NCI-H2029 (cell line): ENCODE measurements around the gene DOCK2.

Experiments used
- DNase-seq: peaks from one replicate; lab custom pipeline; 2025; lab: John Stamatoyannopoulos, UW

DOCK2 gene

DNA sequence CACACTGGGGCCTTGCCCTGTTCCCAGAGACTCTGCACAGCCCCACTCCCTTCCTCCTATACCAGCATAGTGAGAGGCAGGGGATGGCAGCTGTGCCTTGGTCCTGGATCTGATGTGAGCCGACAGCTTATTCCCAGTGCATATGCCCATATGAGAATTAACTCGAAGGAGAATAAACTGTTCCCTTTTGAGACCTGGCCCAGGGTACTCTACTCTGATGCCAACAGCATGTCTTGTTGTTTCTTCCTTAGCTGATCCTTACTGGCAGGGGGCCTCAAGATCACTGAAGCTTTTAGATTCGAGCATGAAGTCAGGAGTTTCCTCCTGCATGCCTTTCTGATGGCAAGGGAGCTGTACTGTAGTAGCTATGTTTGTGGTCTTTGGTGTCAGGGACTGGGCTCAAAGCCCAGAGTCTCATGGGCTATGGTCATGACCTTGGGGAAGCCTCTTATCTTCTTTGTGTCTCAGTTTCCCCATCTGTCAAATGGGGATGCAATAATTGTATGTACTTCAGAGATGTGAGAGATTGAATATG is 57.1 kb downstream of the DOCK2 start:
- DNase-seq, result no peak

DNA sequence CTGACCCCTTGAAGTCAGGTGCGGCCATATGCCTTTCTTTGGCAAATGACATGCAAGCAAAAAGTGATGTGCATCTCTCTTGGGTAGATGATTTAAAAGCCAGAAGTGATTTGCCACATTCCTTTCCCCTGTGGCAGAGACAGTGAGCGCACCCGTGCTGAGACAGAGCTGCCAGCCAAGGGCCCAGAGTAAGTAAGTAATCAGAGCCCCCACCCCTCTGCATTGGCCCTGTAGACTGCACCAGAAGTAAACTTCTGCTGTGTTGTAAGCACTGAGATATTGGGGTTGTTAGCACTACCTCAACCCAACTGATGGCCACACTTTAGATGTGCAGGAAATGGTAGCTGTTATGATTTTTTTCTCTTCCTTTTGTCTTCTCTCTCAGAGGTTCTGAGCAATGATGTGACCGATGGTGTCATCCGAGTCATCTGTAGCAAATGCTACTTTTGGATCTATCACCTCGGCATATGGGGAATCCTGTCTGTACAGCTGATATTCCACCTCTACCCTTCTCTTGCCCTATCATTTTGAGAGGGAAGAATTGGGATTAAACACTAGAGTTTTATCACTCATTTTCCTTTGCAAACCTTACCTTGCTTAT is 58.0 kb downstream of the DOCK2 start:
- no peak for DNase-seq

DNA sequence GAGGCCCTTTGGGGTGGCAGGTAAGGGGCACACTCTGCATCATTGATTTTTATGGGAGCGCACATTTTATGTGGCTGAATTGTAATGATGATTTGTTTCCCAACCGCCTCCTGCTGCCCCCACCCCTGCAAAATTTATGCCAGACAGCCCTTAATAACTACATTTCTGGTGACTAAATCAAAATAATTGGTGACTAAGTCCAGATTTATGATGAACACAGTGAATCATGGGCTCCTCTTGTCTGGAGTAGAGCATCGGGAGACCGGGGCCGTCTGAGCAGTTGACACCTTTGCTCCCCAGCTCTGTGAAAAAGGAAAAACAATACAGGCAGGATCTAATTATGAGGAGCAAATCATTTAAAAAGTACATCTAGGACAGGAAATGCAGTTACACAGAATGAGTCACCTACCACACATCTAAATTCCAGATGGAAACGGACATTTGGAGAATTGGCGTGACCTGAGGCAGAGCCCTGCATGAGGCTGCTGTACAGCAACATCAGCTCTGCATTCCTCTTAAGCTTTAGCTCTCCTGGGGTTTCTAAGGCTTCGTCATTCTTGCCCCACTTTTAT is 58.9 kb downstream of the DOCK2 start:
- no peak for DNase-seq

DNA sequence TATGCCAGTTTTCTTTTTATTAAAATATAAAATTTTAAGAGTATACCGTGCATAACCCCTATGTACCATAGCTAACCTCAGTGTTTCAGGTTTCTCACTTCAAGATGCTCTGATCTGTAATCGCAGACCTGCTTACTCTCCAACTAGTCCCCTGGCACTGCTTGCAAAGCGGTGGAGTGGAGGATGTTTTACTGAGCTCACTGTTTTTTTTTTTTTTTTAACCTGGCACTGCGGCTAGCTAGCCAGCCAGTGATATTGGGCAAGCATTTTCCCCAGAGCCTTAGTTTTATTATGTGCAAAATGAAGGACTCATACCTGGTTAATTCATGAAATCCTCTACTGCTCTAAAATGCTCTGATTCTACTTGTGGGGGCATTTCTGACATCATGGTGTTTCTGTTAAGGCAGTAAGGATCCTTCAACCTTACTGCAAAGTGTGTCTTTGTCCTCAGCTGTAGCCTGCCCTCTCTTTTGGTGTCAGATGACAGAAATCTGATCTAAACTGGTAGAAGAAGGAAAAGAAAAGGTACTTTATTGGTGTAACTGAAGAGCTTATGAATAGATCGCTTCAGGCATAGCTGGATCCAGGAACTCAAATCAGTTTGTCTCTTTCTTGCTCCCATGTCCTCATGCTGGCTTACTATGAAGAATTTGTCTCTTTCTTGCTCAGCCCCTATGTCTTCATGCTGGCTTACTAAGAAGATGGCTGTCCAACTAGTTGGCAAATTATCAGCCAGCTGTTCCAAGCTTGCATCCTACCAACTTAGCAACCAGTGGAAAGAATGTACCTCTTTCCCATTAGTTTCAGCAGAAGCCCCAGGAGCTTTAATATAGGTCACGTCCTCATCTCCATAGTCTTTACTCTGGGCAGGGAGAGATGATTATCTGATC is 59.8 kb downstream of the DOCK2 start:
- no peak for DNase-seq

DNA sequence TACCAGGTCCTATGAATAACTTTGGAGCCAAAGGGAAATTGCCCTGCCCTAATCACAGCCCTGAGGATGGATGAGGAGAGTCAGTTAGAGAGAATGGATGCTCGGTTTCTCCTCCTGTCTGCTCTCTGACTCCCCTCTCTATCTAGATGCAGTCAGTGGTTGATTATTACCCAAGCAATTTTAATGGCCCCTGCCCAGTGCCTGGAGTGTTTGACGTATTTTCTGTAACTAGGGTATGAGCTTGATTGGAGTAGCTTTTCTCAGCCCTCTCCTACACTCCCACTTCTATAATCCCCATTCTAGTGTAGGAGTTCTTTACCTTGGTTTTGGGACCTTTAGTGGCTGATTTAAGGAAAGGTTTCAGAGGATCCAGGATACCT is 60.4 kb downstream of the DOCK2 start:
- no peak for DNase-seq

DNA sequence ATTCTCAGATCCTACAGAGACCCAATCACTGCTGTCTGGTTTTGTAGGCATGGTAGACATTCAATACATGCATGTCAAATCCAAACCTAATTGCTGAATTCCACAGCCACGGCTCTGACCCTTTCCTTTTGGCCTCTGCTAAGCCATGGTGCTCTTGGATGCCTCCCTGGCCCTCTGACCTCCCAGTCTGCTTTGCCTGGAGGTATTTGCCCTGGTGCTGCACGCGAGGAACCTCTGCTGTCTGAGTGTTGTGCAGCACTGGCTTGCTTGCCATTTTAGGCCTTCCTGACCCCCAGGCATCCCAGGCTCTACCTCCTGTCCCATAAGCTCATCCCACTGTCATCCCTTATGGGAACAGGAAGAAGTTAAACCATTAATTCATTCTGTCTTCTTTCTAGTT is 60.9 kb downstream of the DOCK2 start:
- DNase-seq, result no peak

DNA sequence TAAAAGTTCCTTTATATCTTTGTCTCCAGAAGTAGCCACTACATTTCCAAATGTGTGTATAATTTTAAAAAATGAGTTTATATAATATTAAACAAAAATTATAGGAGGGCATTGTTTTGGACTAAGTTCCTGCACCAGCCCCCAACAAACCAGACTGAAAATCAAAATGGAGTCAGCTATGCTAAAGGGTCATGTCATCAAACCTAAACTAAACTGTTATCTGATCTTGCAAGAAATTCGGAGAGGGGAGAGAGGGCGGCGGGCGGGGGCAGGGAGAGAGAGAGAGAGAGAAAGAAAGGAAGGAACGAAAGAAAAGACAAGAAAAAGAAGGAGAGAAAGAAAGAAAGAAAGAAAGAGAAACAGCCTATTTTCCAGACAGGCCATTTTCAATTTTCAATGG is 63.5 kb downstream of the DOCK2 start:
- no peak for DNase-seq

DNA sequence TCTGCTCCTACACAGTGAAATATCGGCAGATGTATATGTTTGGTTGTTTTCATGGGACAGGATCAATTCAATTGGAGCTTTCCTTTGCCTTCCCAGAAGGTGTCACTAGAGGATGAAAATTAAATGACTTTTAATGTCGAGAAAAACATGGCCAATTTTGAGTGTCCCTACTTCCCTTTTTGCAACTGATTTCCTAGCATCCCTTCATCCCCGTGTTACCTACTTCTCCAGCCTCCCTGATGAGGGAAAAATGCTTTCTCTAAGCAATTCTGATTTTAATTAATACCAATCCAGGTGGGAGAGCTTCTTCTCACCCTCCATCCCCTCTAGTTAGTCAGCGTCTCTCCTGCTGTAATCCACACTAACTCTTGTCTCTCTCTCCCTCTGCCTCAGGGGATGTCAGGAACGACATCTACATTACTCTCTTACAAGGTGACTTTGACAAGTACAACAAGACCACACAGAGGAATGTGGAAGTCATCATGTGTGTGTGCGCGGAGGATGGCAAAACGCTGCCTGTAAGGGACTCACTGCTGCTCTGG is 64.9 kb downstream of the DOCK2 start:
- DNase-seq, result no peak

DNA sequence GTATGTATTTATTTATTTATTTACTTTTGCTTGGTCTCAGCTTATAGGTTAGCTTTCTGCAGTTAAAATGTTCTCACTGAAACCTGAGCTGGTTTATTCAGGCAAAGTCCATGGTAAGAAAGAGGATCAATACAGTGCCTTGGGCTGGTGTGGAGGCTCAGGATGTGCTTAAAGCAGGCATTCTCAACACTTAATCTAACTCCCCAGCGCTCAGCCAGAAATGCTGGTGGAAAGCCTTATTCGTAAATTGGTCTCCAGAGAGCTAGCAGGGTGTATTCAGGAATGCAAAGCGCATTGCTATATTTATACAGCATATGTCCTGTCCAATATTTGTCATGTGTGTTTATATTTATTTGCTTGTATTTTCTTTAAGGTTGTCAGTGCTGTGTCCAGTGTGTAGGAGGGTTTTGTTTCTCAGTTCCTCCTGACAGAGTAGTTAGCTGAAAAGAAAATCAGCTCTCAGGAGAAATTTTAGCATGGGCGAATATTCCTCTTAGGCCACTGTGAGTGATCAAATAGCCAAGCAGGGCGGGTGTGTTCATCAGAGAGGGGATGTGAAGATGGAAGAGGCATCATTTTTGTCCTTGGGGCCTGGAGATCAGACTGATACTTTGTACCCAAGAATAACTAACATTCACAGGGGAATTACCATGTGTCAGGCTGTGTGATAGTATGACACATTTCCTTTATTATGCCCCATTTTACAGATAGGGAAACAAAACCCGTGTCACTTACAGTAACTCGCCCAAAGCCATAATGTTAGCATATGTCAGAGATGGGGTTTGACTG is 65.8 kb downstream of the DOCK2 start:
- DNase-seq, result no peak

DNA sequence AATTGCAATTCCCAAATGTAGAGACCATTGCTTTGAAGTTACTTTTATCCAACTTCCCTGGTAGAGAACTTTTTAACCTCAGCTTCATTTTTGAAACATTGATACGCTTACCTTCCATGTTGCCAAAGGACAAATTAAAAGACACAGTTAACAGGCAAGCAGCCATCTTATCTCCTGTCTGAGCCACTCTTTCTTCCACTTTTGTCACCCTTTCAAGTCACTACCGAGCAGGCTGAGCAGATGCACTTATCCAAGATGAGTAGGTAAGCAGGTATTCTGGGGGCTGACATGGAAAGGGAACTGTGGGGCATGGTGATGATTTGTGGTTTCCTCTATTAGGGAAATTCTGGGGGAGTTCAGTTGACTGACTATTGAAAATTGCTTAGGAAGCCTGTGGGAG is 66.7 kb downstream of the DOCK2 start:
- no peak for DNase-seq

DNA sequence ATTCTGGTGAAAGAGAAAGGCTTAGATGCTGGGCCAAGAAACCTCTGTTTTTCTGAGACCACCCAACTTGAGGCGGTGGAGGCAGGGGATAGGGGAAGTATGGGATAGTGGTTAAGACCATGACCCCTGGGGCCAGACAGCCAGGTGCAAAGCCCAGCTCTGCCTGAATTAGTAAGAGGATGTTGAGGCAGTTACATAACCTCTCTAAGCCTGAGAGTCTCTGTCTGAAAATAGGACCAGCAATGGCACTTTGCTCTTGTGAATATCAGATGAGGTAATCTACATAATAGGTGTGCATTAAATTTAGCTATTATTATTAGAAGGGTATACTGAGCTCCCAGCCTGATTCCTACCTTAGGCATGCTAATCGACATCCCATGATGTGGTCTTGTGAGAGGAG is 68.2 kb downstream of the DOCK2 start:
- no peak for DNase-seq

DNA sequence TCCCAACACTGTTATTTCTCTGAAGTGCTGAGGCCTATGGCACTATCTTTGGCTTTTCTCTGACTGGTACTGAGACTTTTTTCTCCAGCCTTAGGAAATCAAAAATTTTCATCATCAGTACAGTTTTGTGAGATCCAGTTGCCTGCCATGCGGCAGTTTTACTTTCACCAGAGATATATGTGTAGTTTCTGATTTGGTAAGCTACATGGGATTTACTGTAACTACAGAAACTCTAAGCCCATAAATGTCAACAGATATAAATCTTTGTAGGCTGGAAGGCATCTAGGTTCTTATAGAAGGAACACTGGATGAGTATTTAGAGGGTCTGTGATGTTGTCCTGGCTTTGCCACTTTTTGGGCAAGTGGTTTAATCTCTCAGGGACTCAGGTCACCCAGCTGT is 69.0 kb downstream of the DOCK2 start:
- DNase-seq, result no peak

DNA sequence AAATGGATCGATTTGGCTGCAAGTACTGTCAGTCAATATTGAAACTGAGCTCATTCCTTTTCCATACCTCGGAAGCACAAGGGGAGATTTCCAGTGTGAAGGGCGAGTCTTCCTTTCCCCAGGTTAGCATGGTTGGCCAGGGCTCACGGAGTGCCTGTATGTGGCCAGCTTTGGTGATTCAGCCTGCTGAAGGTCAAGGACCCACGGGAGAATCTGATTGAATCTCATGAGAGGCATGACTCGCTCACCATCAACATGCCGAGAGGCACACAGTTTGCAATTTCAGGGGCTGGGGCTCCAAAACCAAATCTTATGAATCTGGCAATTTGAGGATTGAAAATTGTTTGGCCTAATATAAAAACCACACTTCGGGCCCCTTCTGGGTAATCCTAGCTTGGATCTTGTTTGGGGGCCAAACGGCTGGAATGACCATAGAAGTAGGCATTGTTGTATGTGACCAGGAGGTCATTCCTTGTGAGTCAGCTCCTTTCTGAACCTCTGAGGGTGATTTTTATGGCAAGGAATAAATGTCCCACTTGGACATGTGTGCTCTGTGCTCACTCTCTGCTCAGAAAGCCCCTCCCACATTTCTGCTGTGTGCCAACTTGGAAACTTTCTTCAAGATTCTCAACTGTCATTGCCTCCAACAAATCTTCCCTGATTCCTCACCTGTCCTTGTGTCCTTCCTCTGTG is 69.8 kb downstream of the DOCK2 start:
- no peak for DNase-seq

DNA sequence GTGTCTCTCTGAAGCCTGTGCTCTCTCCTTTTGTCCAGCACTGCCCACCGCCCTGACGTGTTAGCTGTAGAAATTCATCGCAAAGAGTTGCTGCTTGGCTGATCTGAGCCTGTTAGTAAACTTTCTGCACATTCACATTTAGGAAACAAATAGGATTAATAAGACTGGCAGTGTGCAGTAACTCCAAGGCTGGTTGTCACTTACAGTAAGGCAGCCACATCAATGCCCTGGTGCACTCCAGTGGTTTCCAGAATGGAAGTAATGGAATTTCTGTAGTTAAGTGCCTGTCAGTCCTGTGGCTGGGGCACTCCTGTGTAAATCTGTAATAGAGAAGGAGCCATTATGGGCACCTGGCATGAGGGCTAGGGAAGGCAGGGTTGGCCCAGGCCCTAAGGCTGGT is 70.6 kb downstream of the DOCK2 start:
- no peak for DNase-seq

DNA sequence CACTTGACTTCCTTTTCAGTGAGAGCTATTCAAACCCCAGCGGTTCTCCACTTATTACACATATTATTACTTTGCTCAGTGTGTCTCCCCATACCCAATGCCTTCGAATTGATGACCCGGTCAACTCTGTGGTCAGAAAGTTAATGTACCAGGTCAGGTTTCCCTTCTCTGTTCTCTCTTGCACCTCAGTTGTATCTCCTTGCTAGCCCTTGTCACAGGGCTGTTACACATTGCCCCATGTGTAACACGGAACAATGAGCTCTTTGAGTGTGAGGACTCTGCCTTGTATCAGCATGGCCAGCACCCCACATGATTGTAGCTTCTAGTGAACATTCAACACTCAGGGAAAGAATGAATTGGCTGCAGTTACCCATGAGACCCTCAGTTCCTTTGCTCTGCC is 73.6 kb downstream of the DOCK2 start:
- no peak for DNase-seq

DNA sequence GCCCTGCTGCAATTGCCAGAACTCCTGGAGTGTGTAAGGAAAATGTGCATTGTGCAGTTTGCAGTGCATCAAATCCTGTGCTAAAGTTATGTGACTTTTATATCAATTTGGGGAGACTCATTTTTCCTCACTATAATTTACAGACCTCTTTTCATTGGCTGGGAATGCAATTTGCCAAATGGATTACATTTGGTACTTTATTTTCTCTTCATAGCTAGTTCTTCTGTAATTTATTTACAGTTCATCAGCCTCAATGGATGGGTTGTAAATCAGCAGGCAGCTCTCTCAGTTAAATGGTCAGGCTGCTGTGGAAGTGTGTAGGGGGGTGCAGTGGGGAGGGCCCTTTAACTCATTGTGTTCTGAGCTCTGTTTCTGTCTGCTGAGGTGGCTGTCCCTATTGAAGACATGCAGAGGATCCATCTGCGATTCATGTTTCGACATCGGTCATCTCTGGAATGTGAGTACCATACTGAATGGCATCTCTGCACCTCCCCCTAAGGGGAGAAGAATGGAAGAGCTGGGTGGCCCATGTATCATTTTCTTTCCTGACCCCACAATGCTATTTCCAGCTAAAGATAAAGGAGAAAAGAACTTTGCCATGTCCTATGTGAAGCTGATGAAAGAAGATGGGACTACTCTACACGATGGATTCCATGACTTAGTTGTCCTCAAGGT is 74.6 kb downstream of the DOCK2 start:
- DNase-seq, result no peak

DNA sequence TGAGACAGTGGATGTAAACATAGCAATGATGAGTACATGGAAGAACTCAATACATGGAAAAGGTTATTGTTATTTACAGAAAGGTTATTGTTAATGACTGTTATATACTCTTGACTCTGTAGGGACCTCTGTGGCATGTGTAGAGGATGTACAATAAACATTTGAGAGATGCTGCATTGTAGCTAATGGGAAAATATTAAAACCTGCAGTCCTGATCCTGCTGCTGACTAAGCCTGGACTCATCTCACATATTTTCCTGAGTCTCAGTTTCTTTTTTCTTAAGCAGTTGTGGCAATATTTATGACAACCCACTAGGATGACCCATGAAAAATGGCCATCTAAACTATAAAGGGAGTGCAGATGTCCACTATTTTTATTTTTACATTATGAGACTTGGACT is 75.4 kb downstream of the DOCK2 start:
- DNase-seq, result no peak

DNA sequence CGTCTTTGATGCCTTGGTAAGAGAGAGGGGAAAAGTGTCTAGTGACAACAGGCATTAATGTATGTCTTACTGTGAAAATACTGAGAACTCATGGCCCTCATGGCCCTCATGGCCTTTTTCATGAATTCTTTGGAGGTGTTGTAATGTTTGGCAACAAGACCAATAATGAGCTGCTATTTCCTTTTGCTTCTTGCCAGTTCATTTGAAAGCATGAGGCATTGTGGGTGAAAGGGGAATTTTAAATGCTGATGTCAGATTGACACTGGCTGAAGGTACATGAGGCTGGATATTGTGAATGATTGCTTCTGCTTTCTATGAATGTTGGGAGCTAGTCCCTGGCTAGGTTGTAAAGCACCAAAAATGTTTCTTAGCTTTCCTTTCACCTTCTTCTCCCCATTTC is 79.2 kb downstream of the DOCK2 start:
- no peak for DNase-seq

DNA sequence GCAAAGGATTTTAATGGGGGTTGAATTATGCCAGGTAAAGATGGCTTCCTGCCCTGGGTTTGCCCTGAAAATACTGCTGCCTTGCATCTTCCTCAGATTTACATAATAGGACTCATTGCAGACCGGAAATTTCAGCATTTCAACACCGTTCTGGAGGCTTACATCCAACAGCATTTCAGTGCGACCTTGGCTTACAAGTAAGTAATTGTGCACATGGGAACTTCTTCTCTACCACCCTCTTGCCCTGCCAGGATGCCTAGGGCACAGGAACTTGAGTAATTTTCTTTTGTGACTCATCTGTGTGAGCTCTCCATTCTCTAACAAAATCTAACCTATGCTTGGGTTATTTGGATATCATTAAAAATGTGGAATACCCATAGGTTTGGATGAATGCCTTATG is 80.2 kb downstream of the DOCK2 start:
- DNase-seq, result no peak

DNA sequence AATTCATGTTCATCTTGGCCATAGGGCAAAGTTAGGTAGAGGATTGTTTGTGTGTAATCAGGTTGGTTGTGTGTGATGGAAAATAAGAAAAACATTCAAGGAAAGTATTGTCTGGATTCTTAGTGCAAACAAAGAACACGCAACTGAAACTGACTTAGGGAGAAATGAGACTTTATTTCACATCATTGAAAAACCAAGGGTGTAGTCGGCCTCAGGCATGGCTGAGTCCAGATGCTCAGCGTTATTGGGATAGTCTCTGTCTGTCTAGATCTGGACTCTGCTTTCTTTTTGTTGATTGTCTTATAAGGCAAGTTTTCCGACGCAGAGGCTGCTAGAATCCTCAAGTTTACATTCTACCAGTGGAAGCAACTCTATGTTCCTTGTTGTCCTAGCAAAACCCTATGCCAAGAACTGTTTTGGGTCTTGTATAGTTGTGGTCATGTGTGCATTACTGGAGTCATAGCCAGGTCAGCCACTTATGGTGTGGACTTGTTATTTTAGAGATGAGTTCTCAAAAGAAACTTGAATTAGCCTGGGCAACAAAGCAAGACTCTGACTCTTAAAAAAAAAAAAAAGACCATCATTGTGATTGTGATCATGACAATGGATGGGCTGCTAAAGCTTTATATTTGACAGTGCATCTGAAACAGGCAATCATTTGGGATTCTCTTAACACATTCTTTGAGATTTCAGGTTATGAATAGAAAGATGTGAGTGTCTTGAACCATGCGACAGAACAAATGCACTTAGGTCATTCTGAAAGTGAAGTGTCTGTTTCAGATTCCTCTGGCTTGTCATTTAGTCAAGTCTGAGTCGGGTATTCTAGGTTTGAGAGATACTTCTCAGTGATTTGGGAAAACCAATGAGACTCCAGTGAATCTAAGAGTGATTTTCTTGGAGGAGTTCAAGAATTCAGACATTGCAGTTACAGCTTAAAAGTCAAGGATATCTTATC is 82.6 kb downstream of the DOCK2 start:
- DNase-seq, result no peak
